Endothelial cell of umbilical vein (primary cell): ENCODE results near the gene GFOD1.

Experiments
- CTCF ChIP-seq, 2 donors: IDR thresholded peaks; 1 replicate in 1 of 2; 2 replicates in 1 of 2; pipeline ENCODE4 v1.5.1; 2011; ENCODE audit warnings: low read length in 2 of 2, mild to moderate bottlenecking in 2 of 2, moderate library complexity in 2 of 2, control low read depth in 1 of 2, inconsistent platforms in 1 of 2, low read depth in 1 of 2; ENCODE audit not compliant: insufficient read depth in 1 of 2; ENCODE audit errors: extremely low read depth in 1 of 2
- EZH2 ChIP-seq: IDR thresholded peaks from 2 replicates; pipeline ENCODE4 v1.6.1; 2012; ENCODE audit warnings: borderline replicate concordance, low read depth, mild to moderate bottlenecking, moderate library complexity, low read length, inconsistent platforms; ENCODE audit not compliant: severe bottlenecking
- FOS ChIP-seq: IDR thresholded peaks from 2 replicates; pipeline ENCODE4 v1.6.1; 2011; ENCODE audit warnings: mild to moderate bottlenecking, low read length, moderate library complexity, borderline replicate concordance; ENCODE audit not compliant: insufficient read depth
- GATA2 ChIP-seq: IDR thresholded peaks from 2 replicates; pipeline ENCODE4 v1.7.0; 2011; ENCODE audit warnings: low read depth, mild to moderate bottlenecking, moderate library complexity, mixed read lengths, low read length; ENCODE audit not compliant: insufficient read length, insufficient read depth
- JUN ChIP-seq: IDR thresholded peaks from 2 replicates; pipeline ENCODE4 v1.6.1; 2011; ENCODE audit warnings: borderline replicate concordance, low read depth; ENCODE audit not compliant: insufficient read length, insufficient read depth
- MYC ChIP-seq: IDR thresholded peaks from one replicate; pipeline ENCODE4 v1.6.1; 2011; ENCODE audit warnings: mild to moderate bottlenecking, low read depth, low read length
- POLR2A ChIP-seq: IDR thresholded peaks from 2 replicates; pipeline ENCODE4 v1.6.1; 2012; ENCODE audit warnings: low read depth, mild to moderate bottlenecking, control low read depth, low read length
- POLR2AphosphoS5 ChIP-seq: IDR thresholded peaks from 2 replicates; pipeline ENCODE4 v1.6.1; 2012; ENCODE audit warnings: low read depth, mild to moderate bottlenecking, control low read depth, low read length, moderate library complexity; ENCODE audit not compliant: insufficient read depth
- TF ChIP-seq, protein P1 (sequence below): IDR thresholded peaks from 2 replicates; pipeline ENCODE4 v1.6.1; 2011; ENCODE audit not compliant: insufficient read depth, insufficient read length

DNA sequence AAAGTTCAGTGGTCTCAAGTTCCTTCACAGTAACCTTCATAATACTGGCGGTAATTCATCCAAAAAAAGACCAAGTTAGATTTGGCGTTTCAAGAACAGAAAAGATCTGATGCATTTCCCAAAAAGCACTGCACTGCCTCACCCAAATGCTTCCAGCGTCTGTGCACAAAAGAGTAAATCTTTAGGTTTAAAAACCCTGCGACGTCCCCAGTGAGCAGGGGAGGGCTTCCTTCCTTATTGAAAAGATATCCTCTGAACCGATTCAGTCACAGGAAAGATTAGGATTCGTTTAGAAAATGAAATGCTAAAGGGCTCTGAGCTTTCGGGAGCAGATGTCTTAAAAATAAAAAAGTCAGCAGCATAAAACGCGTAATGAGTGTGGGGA, 159.7 kb downstream of the GFOD1 start:
- TF ChIP-seq CTCF (IDR thresholded peaks at IDR 0.05; ENCODE audit: extremely low read depth in 1 of 2, insufficient read depth in 1 of 2, low read depth in 1 of 2, low read length in 2 of 2) = no peak
- TF ChIP-seq JUN = no peak
- TF ChIP-seq POLR2A = no peak
- TF ChIP-seq MYC = no peak
- TF ChIP-seq POLR2AphosphoS5 = no peak
- TF ChIP-seq EZH2 = no peak
- no peak for TF ChIP-seq FOS
- TF ChIP-seq, protein P1, sequence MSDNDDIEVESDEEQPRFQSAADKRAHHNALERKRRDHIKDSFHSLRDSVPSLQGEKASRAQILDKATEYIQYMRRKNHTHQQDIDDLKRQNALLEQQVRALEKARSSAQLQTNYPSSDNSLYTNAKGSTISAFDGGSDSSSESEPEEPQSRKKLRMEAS = no peak
- no peak for TF ChIP-seq GATA2
